HepG2 (cell line): ENCODE measurements around the gene ADAM15. TPM values are rescaled to one million over a fixed set of nuclear protein-coding genes. Genes with fewer than 3 reads are reported as not detected.
A peak's percentile ranks its signal among the peaks of the same experiment; 100 is the strongest.

Experiments used
- ATAC-seq: fragments of 200-7000 bp; cut with Tn5 transposase; 3 replicates; pipeline ENCODE4 v1.9.1; 2020; ENCODE audit warnings: mild to moderate bottlenecking, moderate library complexity
- BruUV-seq: library from RNA; stranded (reverse); fragments of 400-500 nt; replicated peaks from 2 replicates; lab custom pipeline; 2021; lab: Mats Ljungman, UMichigan
- CTCF ChIA-PET: fragments of 300-600 bp; formaldehyde crosslinking; extraction: SDS; loops from one replicate; lab custom pipeline; 2021; ENCODE audit warnings: low total read pairs, inconsistent platforms, low intra/inter-chr PET ratio; lab: Yijun Ruan, JAX
- POLR2A ChIA-PET: fragments of 350-600 bp; sonication (Branson Sonifier 250); formaldehyde crosslinking; loops from one replicate; lab custom pipeline; 2020; ENCODE audit warnings: antibody characterized with exemption, inconsistent platforms; lab: Yijun Ruan, JAX
- DNase-seq: peaks from one replicate; pipeline ENCODE4 v3.0.0-alpha.2; 2015; ENCODE audit warnings: low spot score
- FAIRE-seq: peaks from 3 replicates; lab custom pipeline; 2011; peaks lifted over from hg19 to GRCh38; lab: Jason Lieb, UNC
- H2AFZ ChIP-seq: one replicate; pipeline ENCODE4 v1.6.1; 2011; ENCODE audit warnings: low read length, inconsistent platforms
- H3K27ac ChIP-seq: fragments of 300-600 bp; 3 replicates; pipeline ENCODE4 v1.8.0; 2011; ENCODE audit warnings: mixed run types, mild to moderate bottlenecking, mixed read lengths, low read length, inconsistent platforms; ENCODE audit not compliant: insufficient read depth; ENCODE audit errors: extremely low read length
- H3K27me3 ChIP-seq, 2 experiments: fragments of 200-600 bp in 1 of 2; 2 replicates in 1 of 2; 3 replicates in 1 of 2; pipeline versions ENCODE4 v1.6.0 to v1.8.0; 2011; ENCODE audit warnings: low read length in 2 of 2, mild to moderate bottlenecking in 2 of 2, moderate library complexity in 2 of 2, inconsistent platforms in 1 of 2; ENCODE audit not compliant: insufficient read depth in 2 of 2, control insufficient read depth in 1 of 2
- H3K36me3 ChIP-seq, 2 experiments: fragments of 200-600 bp in 1 of 2; replicated peaks in 1 of 2; 2 replicates in 1 of 2; 3 replicates in 1 of 2; pipeline versions ENCODE4 v1.5.1 to v1.8.0; 2011; ENCODE audit warnings: low read length in 2 of 2, inconsistent platforms in 1 of 2; ENCODE audit not compliant: insufficient read depth in 2 of 2, control insufficient read depth in 1 of 2
- H3K4me1 ChIP-seq: 2 replicates; pipeline ENCODE4 v1.5.1; 2012; ENCODE audit warnings: low read length, inconsistent platforms; ENCODE audit not compliant: insufficient read depth
- H3K4me2 ChIP-seq: 2 replicates; pipeline ENCODE4 v1.6.0; 2011; ENCODE audit warnings: low read depth, low read length, inconsistent platforms
- H3K4me3 ChIP-seq, 3 experiments: fragments of 200-600 bp in 1 of 3; sonication (generic), shearing (Covaris generic) in 1 of 3; replicated peaks in 1 of 3; 2 replicates each; pipeline ENCODE4 v1.5.1; 2011 to 2016; ENCODE audit warnings: low read length in 3 of 3, inconsistent platforms in 2 of 3, low read depth in 2 of 3, mild to moderate bottlenecking in 2 of 3, control low read depth in 1 of 3, mixed read lengths in 1 of 3; ENCODE audit not compliant: insufficient read depth in 1 of 3
- H3K79me2 ChIP-seq: one replicate; pipeline ENCODE4 v1.6.1; 2011; ENCODE audit warnings: low read length, inconsistent platforms; ENCODE audit not compliant: insufficient read depth
- H3K9ac ChIP-seq: 2 replicates; pipeline ENCODE4 v1.6.0; 2011; ENCODE audit warnings: mild to moderate bottlenecking, low read depth, low read length, inconsistent platforms; ENCODE audit not compliant: insufficient read depth
- H3K9me3 ChIP-seq: 2 replicates; pipeline ENCODE4 v1.5.1; 2012; ENCODE audit warnings: mild to moderate bottlenecking, low read length
- H4K20me1 ChIP-seq: 2 replicates; pipeline ENCODE4 v1.6.0; 2011; ENCODE audit warnings: inconsistent platforms, mild to moderate bottlenecking, low read length, moderate library complexity; ENCODE audit not compliant: insufficient read depth
- ASH2L ChIP-seq: fragments of 300-600, 200-600 bp; sonication (generic); IDR thresholded peaks from 2 replicates; pipeline ENCODE4 v1.7.0; 2017; ENCODE audit warnings: low read depth, mild to moderate bottlenecking, moderate library complexity, mixed read lengths, low read length; ENCODE audit not compliant: insufficient read length
- CHD2 ChIP-seq: IDR thresholded peaks from 2 replicates; pipeline ENCODE4 v1.6.1; 2011; ENCODE audit warnings: low read depth, low read length, improper control_type of control experiment
- DBP ChIP-seq: sonication (generic); formaldehyde crosslinking; IDR thresholded peaks from 2 replicates; pipeline ENCODE4 v1.4.0; 2020; ENCODE audit warnings: missing genetic modification reagents; ENCODE audit errors: not compliant biosample characterization
- HDAC1 ChIP-seq: sonication (generic); formaldehyde crosslinking; IDR thresholded peaks from 2 replicates; pipeline ENCODE4 v1.5.1; 2020; ENCODE audit warnings: mild to moderate bottlenecking, missing genetic modification reagents
- KMT2A ChIP-seq: sonication (generic); formaldehyde crosslinking; IDR thresholded peaks from 2 replicates; pipeline ENCODE4 v1.4.0; 2020; ENCODE audit warnings: missing genetic modification reagents
- NFKB2 ChIP-seq: sonication (generic); formaldehyde crosslinking; IDR thresholded peaks from 2 replicates; pipeline ENCODE4 v1.4.0; 2020; ENCODE audit warnings: missing genetic modification reagents, borderline replicate concordance
- NONO ChIP-seq, 2 experiments: fragments of 450-650 bp in 1 of 2; sonication (generic) in 1 of 2; formaldehyde crosslinking in 1 of 2; IDR thresholded peaks in 1 of 2; conservative IDR thresholded peaks in 1 of 2; 2 replicates each; pipeline versions ENCODE4 v1.6.1 to v1.8.0; 2017 to 2022; ENCODE audit warnings: mild to moderate bottlenecking in 1 of 2, missing genetic modification reagents in 1 of 2, moderate library complexity in 1 of 2
- SIN3B ChIP-seq: fragments of 150-350 bp; IDR thresholded peaks from 2 replicates; pipeline ENCODE4 v1.6.1; 2014; ENCODE audit warnings: low read length
- SMARCE1 ChIP-seq: fragments of 450-650 bp; IDR thresholded peaks from 2 replicates; pipeline ENCODE4 v1.6.1; 2017; ENCODE audit warnings: borderline replicate concordance
- TCF7 ChIP-seq: sonication (generic); IDR thresholded peaks from 2 replicates; pipeline ENCODE4 v1.6.1; 2016; ENCODE audit warnings: antibody characterized with exemption, low read depth
- TP53 ChIP-seq: sonication (generic); formaldehyde crosslinking; conservative IDR thresholded peaks from 2 replicates; pipeline ENCODE4 v1.4.0; 2020; ENCODE audit warnings: missing genetic modification reagents
- ZNF761 ChIP-seq: sonication (generic); formaldehyde crosslinking; conservative IDR thresholded peaks from 2 replicates; pipeline ENCODE4 v1.4.0; 2020; ENCODE audit warnings: mild to moderate bottlenecking, missing genetic modification reagents
- ZNF780A ChIP-seq: sonication (generic); formaldehyde crosslinking; IDR thresholded peaks from 2 replicates; pipeline ENCODE4 v1.8.0; 2022; ENCODE audit warnings: mild to moderate bottlenecking, missing genetic modification reagents, moderate library complexity
- WGBS: methylation state at CpG from one replicate; pipeline ENCODE4 v1.1.6; 2017; ENCODE audit warnings: low lambda C conversion rate; 5-methylcytosine and 5-hydroxymethylcytosine counted together
- in situ Hi-C: cut with HindIII; loops from 2 replicates; pipeline ENCODE4 v1.10.0; 2017; ENCODE audit warnings: low pct_unique_long_range_greater_than_20kb; ENCODE audit not compliant: extremely low pct_ligation_motif_present
- intact Hi-C: fragments of 100-400 bp; cut with micrococcal nuclease; formaldehyde crosslinking; loops from one replicate; pipeline ENCODE4 v1.10.0; 2022; ENCODE audit not compliant: unreplicated experiment
- polyA plus RNA-seq, 8 experiments: library from polyadenylated mRNA; depleted of rRNA in 3 of 8; stranded (reverse) in 7 of 8; unstranded in 1 of 8; fragments of >200 nt; fragmentation: Illumina TruSeq in 4 of 8; extraction: Trizol in 4 of 8; gene quantifications; 2 replicates each; pipeline versions ENCODE4 v1.2.1 to v1.2.3, GENCODE V29; 2011 to 2016; ENCODE audit warnings: low read depth in 4 of 8, missing spikeins in 1 of 8, mixed read lengths in 1 of 8; ENCODE audit not compliant: insufficient read depth in 1 of 8
- total RNA-seq, 5 experiments: library from RNA; depleted of rRNA; stranded (reverse); fragments of >200 nt; fragmentation: Illumina TruSeq; extraction: Trizol; gene quantifications; 2 replicates each; pipeline ENCODE4 v1.2.3, GENCODE V29; 2016; ENCODE audit warnings: low read depth in 1 of 5

The ADAM15 gene
- total and polyA plus RNA-seq, 2 of the 13 experiments (the other 11 are each of a cell fraction or from before 2014, with no cell fraction given): 17.9 to 25.6 TPM

GRCh38 chr1:155104605-155105534, 53.8 kb downstream of the ADAM15 start:
- intact Hi-C loops: no loop called here
- ATAC-seq: no peak
- FAIRE-seq: no peak

More at GRCh38 chr1:155104605-155105534, 53.8 kb downstream of the ADAM15 start:
- POLR2A ChIA-PET: interaction anchor here (2.3 to 4.7 kb wide), 2 partner anchors 13 to 23 kb away, joined by 8 to 32 read pairs; partner anchors contain the start of gene EFNA1
- Histone ChIP-seq H3K4me3 (no peak overlapping the region), H3K9me3 (no peaks in the 10 kb centered on the region), H3K4me2 (peak overlapping the region; percentile 83), H3K27ac (no peak overlapping the region), H2AFZ (no peak overlapping the region), H3K27me3 (no peaks in the 10 kb centered on the region), H4K20me1 (no peaks in the 10 kb centered on the region), H3K36me3 (no peaks in the 10 kb centered on the region), H3K4me1 (peaks cover 70% of the 10 kb centered on the region), H3K9ac (no peak overlapping the region), H3K79me2 (no peaks in the 10 kb centered on the region)
- TF ChIP-seq ZNF780A (no peak), NFKB2 (CRISPR knock-in tag) (no peak), TCF7 (no peak), TP53 (CRISPR knock-in tag) (no peak), KMT2A (CRISPR knock-in tag) (no peak), DBP (CRISPR knock-in tag) (no peak), NONO (IDR thresholded peaks at IDR 0.05) (no peak), NONO (CRISPR knock-in tag; conservative IDR thresholded peaks at IDR 0.05) (no peak), CHD2 (no peak), SIN3B (no peak), SMARCE1 (no peak), HDAC1 (CRISPR knock-in tag) (no peak), ZNF761 (CRISPR knock-in tag) (no peak), ASH2L (no peak)
- in situ Hi-C loops: no loop called here
- 24% methylated on average over 7 of the region's 7 CpGs for WGBS
- no TSS peak for BruUV-seq
- DNase-seq: no peak
- CTCF ChIA-PET: no interaction called here
